ENCODE measurements around the gene KIF3A.

- TF ChIP-seq CTCF (IDR thresholded peaks at IDR 0.05) (no peak), POLR2A (IDR thresholded peaks at IDR 0.05) (no peak), POLR2AphosphoS5 (IDR thresholded peaks at IDR 0.05) (no peak)
Observed at GRCh38 chr5:132762246-132763000, 25.1 kb upstream of the KIF3A start.

Measured in prostate gland (tissue), 2 donors.